Measurements from ENCODE around the gene MAGEA10. TPM values are rescaled to one million over a fixed set of nuclear protein-coding genes. Genes with fewer than 3 reads are reported as not detected.
"Not testable (repeated sequence)": the region's sequence is repeated elsewhere in the genome, so short reads cannot be mapped to it uniquely, and the experiment has no call there.

Gene MAGEA10
- total RNA-seq (not detected), polyA plus RNA-seq (not detected)

DNA sequence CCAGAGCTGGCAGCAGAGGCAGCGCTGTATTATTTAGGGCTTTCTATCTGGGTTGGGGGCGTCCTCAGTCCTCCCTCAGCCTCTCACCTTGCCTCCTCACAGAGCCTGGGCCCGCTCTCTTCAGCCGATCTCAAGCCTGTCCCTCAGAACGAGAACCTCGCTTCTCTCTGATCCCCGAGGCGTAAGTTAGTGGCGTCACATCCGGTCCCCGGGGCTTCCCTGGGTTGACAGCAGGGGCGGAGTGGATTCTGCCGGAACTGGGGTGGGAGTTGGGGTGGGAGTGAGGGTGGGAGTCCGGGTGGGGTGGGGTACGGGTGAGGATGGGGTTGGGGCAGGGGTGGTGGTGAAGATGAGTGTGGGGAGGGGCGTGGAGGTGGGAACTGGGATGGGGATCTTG lies at the start of gene MAGEA10:
Gene MAGEA10 (minus strand): TSS at position 190 of the 397 bp plus-strand sequence. CDS start 2,957 bp downstream, outside the sequence.
- Histone ChIP-seq H3K4me3 (ENCODE audit: low read length in 2 of 2) (no peak within 1 kb of the TSS), H3K9me3 (ENCODE audit: control insufficient read depth in 1 of 2, low read length in 2 of 2) (no peaks in the 10 kb centered on the region), H3K27ac (ENCODE audit: low read depth, low read length) (no peak within 1 kb of the TSS), H3K27me3 (ENCODE audit: insufficient read depth, low read length) (no peaks in the 10 kb centered on the region), H3K4me1 (ENCODE audit: insufficient read depth, low read length) (no peaks in the 10 kb centered on the region), H3K36me3 (ENCODE audit: insufficient read depth, low read length) (no peaks in the 10 kb centered on the region)
- intact Hi-C loops (cut with micrococcal nuclease): no loop called here
- H3K27ac Mint-ChIP-seq: no peak within 1 kb of the TSS
- H3K9me3 Mint-ChIP-seq: no peaks in the 10 kb centered on the region
- ChIA-PET CTCF (ENCODE audit: partially characterized antibody) (no interaction called here), POLR2A (ENCODE audit: partially characterized antibody) (no interaction called here)
- H3K36me3 Mint-ChIP-seq: no peaks in the 10 kb centered on the region
- H3K27me3 Mint-ChIP-seq: no peaks in the 10 kb centered on the region
- no peak within 1 kb of the TSS for H3K4me3 Mint-ChIP-seq
- DNase-seq: no peak
- no peaks in the 10 kb centered on the region for H3K4me1 Mint-ChIP-seq

DNA sequence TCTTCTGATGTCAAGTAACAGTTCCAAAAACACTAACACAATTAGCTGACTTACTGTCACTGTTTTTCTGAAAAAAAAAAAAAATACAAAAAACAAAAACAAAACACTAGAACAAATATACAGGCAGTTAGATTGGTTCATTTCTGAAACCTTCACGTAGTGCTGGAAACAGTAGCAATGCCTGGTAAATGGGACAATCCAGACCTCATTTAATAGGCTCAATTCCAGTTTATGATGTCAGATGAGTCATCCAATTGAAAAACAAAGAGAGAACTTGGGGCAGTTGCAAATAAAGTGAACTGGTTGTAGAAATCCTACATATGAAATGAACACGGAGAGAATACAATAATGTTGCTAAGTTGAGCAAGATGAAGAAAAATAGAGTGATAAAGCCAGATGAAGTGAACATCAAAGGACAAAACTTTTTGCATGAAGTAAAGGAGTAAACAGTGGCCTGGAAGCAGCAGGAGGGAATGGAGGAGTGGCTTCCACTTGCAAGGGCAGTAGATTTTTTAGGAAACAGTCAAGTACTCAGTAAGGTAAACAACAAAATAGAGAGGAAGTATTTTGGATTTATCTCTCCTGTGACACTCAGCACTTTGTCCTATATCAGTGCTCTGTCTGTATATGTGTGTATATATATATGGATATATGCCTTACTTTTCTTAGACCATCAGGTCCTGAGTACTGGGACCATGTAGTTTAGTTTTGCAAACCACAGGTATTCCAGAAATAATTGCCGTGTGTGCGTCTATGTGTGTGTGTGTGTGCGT lies 39.3 kb upstream of the MAGEA10 start:
- DNase-seq: no peak
- H3K9me3 Mint-ChIP-seq: peaks cover 0 to 4% (median 0%) of the 10 kb centered on the region in 8 donors
- Histone ChIP-seq H3K9me3 (ENCODE audit: control insufficient read depth in 1 of 2, low read length in 2 of 2) (no peaks in the 10 kb centered on the region), H3K27me3 (ENCODE audit: insufficient read depth, low read length) (no peaks in the 10 kb centered on the region), H3K36me3 (ENCODE audit: insufficient read depth, low read length) (no peaks in the 10 kb centered on the region), H3K4me3 (ENCODE audit: low read length in 2 of 2) (no peak overlapping the region), H3K4me1 (ENCODE audit: insufficient read depth, low read length) (no peaks in the 10 kb centered on the region), H3K27ac (ENCODE audit: low read depth, low read length) (no peak overlapping the region)
- no peaks in the 10 kb centered on the region for H3K27me3 Mint-ChIP-seq
- intact Hi-C loops (cut with micrococcal nuclease): no loop called here
- CTCF ChIA-PET (ENCODE audit: partially characterized antibody): no interaction called here
- no peak overlapping the region for H3K4me3 Mint-ChIP-seq
- no peak overlapping the region for H3K27ac Mint-ChIP-seq
- POLR2A ChIA-PET (ENCODE audit: partially characterized antibody): no interaction called here
- H3K36me3 Mint-ChIP-seq: no peaks in the 10 kb centered on the region
- no peaks in the 10 kb centered on the region for H3K4me1 Mint-ChIP-seq

DNA sequence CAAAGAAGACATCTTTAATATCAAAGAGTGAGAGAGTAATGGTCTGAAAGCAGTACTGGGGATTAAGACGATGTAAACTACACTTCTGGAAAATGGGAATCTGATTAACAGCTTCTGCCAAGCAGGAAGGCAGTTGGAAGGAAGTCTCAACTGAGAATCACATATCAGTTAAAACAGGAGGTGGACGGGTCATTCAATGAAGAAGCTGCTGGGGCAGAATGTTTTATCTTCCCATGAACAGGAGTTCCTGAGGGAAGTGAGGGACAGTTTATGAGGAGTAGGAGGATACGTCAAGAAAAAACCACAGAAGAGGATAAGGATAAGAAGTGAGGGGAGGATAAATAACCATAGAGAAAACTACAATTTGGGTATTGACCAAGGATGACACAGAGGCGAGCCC lies 38.7 kb upstream of the MAGEA10 start:
- H3K27me3 Mint-ChIP-seq: no peaks in the 10 kb centered on the region

DNA sequence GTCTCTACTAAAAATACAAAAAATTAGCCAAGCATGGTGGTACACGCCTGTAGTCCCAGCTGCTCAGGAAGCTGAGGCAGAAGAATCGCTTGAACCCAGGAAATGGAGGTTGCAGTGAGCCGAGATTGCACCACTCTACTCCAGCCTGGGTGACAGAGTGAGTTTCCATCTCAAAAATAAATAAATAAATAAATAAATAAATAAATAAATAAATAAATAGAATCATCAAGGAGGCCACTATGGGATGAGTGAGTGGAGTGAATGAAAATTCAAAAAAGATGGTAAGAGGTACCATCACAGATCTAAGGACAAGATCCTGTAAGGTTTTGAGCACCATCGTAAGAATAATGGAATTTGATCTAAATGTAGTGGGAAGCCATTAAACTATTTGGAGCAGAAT lies 37.5 kb upstream of the MAGEA10 start:
- H3K4me1 ChIP-seq (ENCODE audit: insufficient read depth, low read length); H3K4me1 Mint-ChIP-seq; intact Hi-C loops (cut with micrococcal nuclease); H3K27ac Mint-ChIP-seq; H3K27me3 Mint-ChIP-seq; POLR2A ChIA-PET (ENCODE audit: partially characterized antibody); H3K4me3 ChIP-seq (ENCODE audit: low read length in 2 of 2); H3K27ac ChIP-seq (ENCODE audit: low read depth, low read length); H3K36me3 ChIP-seq (ENCODE audit: insufficient read depth, low read length); H3K9me3 ChIP-seq (ENCODE audit: control insufficient read depth in 1 of 2, low read length in 2 of 2); CTCF ChIA-PET (ENCODE audit: partially characterized antibody); DNase-seq; H3K9me3 Mint-ChIP-seq; H3K4me3 Mint-ChIP-seq; H3K27me3 ChIP-seq (ENCODE audit: insufficient read depth, low read length); H3K36me3 Mint-ChIP-seq: not testable (repeated sequence)

More for the DNA sequence above, 38.7 kb upstream of the MAGEA10 start:
- no peak overlapping the region for H3K27ac ChIP-seq (ENCODE audit: low read depth, low read length)
- Mint-ChIP-seq H3K27ac (no peak overlapping the region), H3K4me1 (no peaks in the 10 kb centered on the region), H3K9me3 (peaks cover 0 to 4% (median 0%) of the 10 kb centered on the region in 8 donors), H3K36me3 (no peaks in the 10 kb centered on the region), H3K4me3 (no peak overlapping the region)
- CTCF ChIA-PET (ENCODE audit: partially characterized antibody): no interaction called here
- no peaks in the 10 kb centered on the region for H3K4me1 ChIP-seq (ENCODE audit: insufficient read depth, low read length)
- H3K27me3 ChIP-seq (ENCODE audit: insufficient read depth, low read length): no peaks in the 10 kb centered on the region
- no peak overlapping the region for H3K4me3 ChIP-seq (ENCODE audit: low read length in 2 of 2)
- DNase-seq: no peak
- POLR2A ChIA-PET (ENCODE audit: partially characterized antibody): no interaction called here
- no peaks in the 10 kb centered on the region for H3K36me3 ChIP-seq (ENCODE audit: insufficient read depth, low read length)
- intact Hi-C loops (cut with micrococcal nuclease): no loop called here
- H3K9me3 ChIP-seq (ENCODE audit: control insufficient read depth in 1 of 2, low read length in 2 of 2): no peaks in the 10 kb centered on the region

DNA sequence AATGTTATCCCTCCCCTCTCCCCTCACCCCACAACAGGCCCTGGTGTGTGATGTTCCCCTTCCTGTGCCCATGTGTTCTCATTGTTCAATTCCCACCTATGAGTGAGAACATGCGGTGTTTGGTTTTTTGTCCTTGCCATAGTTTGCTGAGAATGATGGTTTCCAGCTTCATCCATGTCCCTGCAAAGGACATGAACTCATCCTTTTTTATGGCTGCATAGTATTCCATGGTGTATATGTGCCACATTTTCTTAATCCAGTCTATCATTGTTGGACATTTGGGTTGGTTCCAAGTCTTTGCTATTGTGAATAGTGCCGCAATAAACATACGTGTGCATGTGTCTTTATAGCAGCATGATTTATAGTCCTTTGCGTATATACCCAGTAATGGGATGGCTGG lies 35.5 kb upstream of the MAGEA10 start:
- DNase-seq; H3K27ac Mint-ChIP-seq; CTCF ChIA-PET (ENCODE audit: partially characterized antibody): not testable (repeated sequence)

DNA sequence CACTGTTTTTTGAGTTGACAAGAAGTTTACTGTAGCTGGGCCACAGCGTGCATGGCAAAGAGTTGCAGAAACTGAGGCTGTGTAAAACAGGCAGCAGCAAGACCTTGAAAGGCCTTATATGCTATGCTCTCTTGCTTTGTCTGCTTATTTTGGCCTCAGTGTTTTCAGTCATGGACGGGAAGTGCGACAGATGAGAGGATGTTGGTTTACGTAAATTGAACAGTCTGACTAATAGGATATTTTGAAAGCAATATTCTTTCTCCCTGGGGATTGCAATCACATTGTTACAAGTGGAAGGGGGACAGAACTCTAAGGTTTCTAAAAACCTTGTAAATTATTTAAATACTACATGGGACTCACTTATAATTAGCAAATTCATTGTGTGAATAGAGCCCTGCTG lies 32.2 kb upstream of the MAGEA10 start:
- Histone ChIP-seq H3K9me3 (ENCODE audit: control insufficient read depth in 1 of 2, low read length in 2 of 2) (no peaks in the 10 kb centered on the region), H3K4me3 (ENCODE audit: low read length in 2 of 2) (no peak overlapping the region), H3K4me1 (ENCODE audit: insufficient read depth, low read length) (no peaks in the 10 kb centered on the region), H3K36me3 (ENCODE audit: insufficient read depth, low read length) (no peaks in the 10 kb centered on the region), H3K27me3 (ENCODE audit: insufficient read depth, low read length) (no peaks in the 10 kb centered on the region), H3K27ac (ENCODE audit: low read depth, low read length) (no peak overlapping the region)
- H3K27ac Mint-ChIP-seq: no peak overlapping the region
- ChIA-PET CTCF (ENCODE audit: partially characterized antibody) (no interaction called here), POLR2A (ENCODE audit: partially characterized antibody) (no interaction called here)
- no peaks in the 10 kb centered on the region for H3K27me3 Mint-ChIP-seq
- H3K36me3 Mint-ChIP-seq: no peaks in the 10 kb centered on the region
- no peaks in the 10 kb centered on the region for H3K4me1 Mint-ChIP-seq
- no peak for DNase-seq
- H3K4me3 Mint-ChIP-seq: no peak overlapping the region
- intact Hi-C loops (cut with micrococcal nuclease): no loop called here
- peaks cover 0 to 4% (median 0%) of the 10 kb centered on the region in 8 donors for H3K9me3 Mint-ChIP-seq

More for the DNA sequence above, 35.5 kb upstream of the MAGEA10 start:
- H3K9me3 ChIP-seq (ENCODE audit: control insufficient read depth in 1 of 2, low read length in 2 of 2); H3K9me3 Mint-ChIP-seq; H3K27me3 Mint-ChIP-seq; intact Hi-C loops (cut with micrococcal nuclease); POLR2A ChIA-PET (ENCODE audit: partially characterized antibody); H3K4me3 ChIP-seq (ENCODE audit: low read length in 2 of 2); H3K4me1 ChIP-seq (ENCODE audit: insufficient read depth, low read length); H3K36me3 Mint-ChIP-seq; H3K27ac ChIP-seq (ENCODE audit: low read depth, low read length); H3K4me1 Mint-ChIP-seq; H3K4me3 Mint-ChIP-seq; H3K36me3 ChIP-seq (ENCODE audit: insufficient read depth, low read length); H3K27me3 ChIP-seq (ENCODE audit: insufficient read depth, low read length): not testable (repeated sequence)

DNA sequence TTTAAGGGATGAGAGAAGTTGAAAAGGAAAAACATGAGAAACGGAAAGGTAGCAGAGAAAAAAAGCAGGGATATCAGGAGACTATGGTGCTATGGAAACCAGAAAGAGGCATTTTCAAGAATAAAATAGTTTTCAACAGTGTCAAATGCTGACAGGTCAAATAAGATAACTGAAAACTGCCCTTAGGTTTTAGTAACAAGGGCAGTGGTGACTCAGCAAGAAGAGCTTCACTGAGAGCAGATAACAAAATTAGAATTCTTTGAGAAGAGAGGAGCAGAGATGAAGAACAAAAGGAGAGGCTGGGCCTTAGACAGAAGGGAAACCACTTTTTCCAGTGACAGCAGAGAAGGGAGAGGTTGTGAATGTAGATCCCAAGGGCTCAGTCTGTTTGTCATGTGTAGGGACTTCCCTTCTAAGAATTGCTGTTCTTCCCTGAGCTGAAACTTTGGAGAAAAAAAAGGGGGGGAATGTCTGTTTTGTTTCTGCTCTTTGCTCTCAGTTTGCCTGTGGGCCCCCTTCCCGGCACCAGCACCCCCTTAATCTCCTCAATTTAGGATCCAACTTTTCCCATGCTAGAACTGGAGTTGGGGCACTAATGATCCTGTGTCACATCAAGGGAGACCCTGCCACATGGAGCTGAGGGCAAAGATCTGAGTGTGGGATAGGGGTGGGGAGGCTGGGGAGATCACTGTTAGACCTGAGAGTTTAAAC lies 26.8 kb upstream of the MAGEA10 start:
- peaks cover 0 to 2% (median 0%) of the 10 kb centered on the region in 8 donors for H3K9me3 Mint-ChIP-seq
- H3K4me1 Mint-ChIP-seq: no peaks in the 10 kb centered on the region
- no peaks in the 10 kb centered on the region for H3K27me3 Mint-ChIP-seq
- no peak overlapping the region for H3K27ac ChIP-seq (ENCODE audit: low read depth, low read length)
- ChIA-PET CTCF (ENCODE audit: partially characterized antibody) (no interaction called here), POLR2A (ENCODE audit: partially characterized antibody) (no interaction called here)
- intact Hi-C loops (cut with micrococcal nuclease): no loop called here
- DNase-seq: no peak
- no peaks in the 10 kb centered on the region for H3K27me3 ChIP-seq (ENCODE audit: insufficient read depth, low read length)
- H3K36me3 ChIP-seq (ENCODE audit: insufficient read depth, low read length): no peaks in the 10 kb centered on the region
- no peak overlapping the region for H3K27ac Mint-ChIP-seq
- no peaks in the 10 kb centered on the region for H3K4me1 ChIP-seq (ENCODE audit: insufficient read depth, low read length)
- no peak overlapping the region for H3K4me3 ChIP-seq (ENCODE audit: low read length in 2 of 2)
- H3K4me3 Mint-ChIP-seq: no peak overlapping the region
- H3K36me3 Mint-ChIP-seq: no peaks in the 10 kb centered on the region
- no peaks in the 10 kb centered on the region for H3K9me3 ChIP-seq (ENCODE audit: control insufficient read depth in 1 of 2, low read length in 2 of 2)

Measured in CD4-positive, alpha-beta memory T cell (primary cell).